ENCODE data around the gene C1D.

- TF ChIP-seq CTCF (IDR thresholded peaks at IDR 0.05), result no peak
- no peak for TF ChIP-seq ZFX (IDR thresholded peaks at IDR 0.05; ENCODE audit: borderline replicate concordance)
These were observed 26.1 kb upstream of the C1D start for GRCh38 chr2:68088940-68089339.

Data from 22Rv1 (cell line).